Gastroesophageal sphincter (tissue), 4 donors: ENCODE results near the gene LPP. TPM values are rescaled to one million over a fixed set of nuclear protein-coding genes. Genes with fewer than 3 reads are reported as not detected.

Source experiments
- ATAC-seq: fragments of 150-250 bp; one replicate; pipeline ENCODE4 v1.9.1; 2016; ENCODE audit warnings: mild to moderate bottlenecking, moderate library complexity
- H3K27ac ChIP-seq, 4 donors: fragments of 200-600 bp; sonication (generic) in 3 of 4; 1 replicate in 3 of 4; 2 replicates in 1 of 4; pipeline ENCODE4 v1.5.1; 2016 to 2019
- H3K27me3 ChIP-seq: fragments of 200-600 bp; sonication (generic); one replicate; pipeline ENCODE4 v1.5.1; 2019
- H3K36me3 ChIP-seq, 2 donors: fragments of 200-600 bp; sonication (generic); one replicate each; pipeline ENCODE4 v1.5.1; 2019; ENCODE audit warnings: control low read depth in 1 of 2
- H3K4me1 ChIP-seq, 3 donors: fragments of 200-600 bp; sonication (generic); 1 replicate in 2 of 3; 2 replicates in 1 of 3; pipeline ENCODE4 v1.5.1; 2016 to 2019; ENCODE audit warnings: control low read depth in 2 of 3
- H3K4me3 ChIP-seq, 2 donors: fragments of 200-600 bp; sonication (generic); one replicate each; pipeline ENCODE4 v1.5.1; 2019; ENCODE audit warnings: mild to moderate bottlenecking in 1 of 2, moderate library complexity in 1 of 2
- H3K9me3 ChIP-seq, 3 donors: fragments of 200-600 bp; sonication (generic); one replicate each; pipeline ENCODE4 v1.5.1; 2017 to 2019; ENCODE audit warnings: control low read depth in 2 of 3
- CTCF ChIP-seq, 4 experiments: fragments of 200-600 bp in 2 of 4; fragments of 450-650 bp in 2 of 4; sonication (generic) in 1 of 4; IDR thresholded peaks; one replicate each; pipeline ENCODE4 v1.5.1; 2017 to 2019; ENCODE audit warnings: antibody characterized with exemption in 4 of 4, mild to moderate bottlenecking in 2 of 4, moderate library complexity in 2 of 4
- EP300 ChIP-seq: sonication (generic); formaldehyde crosslinking; IDR thresholded peaks from one replicate; pipeline ENCODE4 v1.6.1; 2017; ENCODE audit warnings: antibody characterized with exemption, mild to moderate bottlenecking
- POLR2A ChIP-seq, 2 donors: fragments of 450-650 bp; IDR thresholded peaks; one replicate each; pipeline ENCODE4 v1.6.1; 2017; ENCODE audit warnings: antibody characterized with exemption in 2 of 2, mild to moderate bottlenecking in 2 of 2, moderate library complexity in 1 of 2
- POLR2AphosphoS5 ChIP-seq: sonication (generic); formaldehyde crosslinking; IDR thresholded peaks from one replicate; pipeline ENCODE4 v1.6.1; 2017; ENCODE audit warnings: antibody characterized with exemption
- WGBS, 2 donors: methylation state at CpG; one replicate each; pipeline ENCODE4 v1.1.5; 2018; ENCODE audit warnings: low coverage in 1 of 2; 5-methylcytosine and 5-hydroxymethylcytosine counted together
- total RNA-seq, 4 donors: library from RNA; depleted of rRNA; stranded (reverse); fragments of >200 nt; gene quantifications; one replicate each; pipeline ENCODE4 v1.1.0, GENCODE V29; 2016

Gene LPP
- total RNA-seq, 4 donors from 2014 or later = 1,243 to 2,297 (median 2,164) TPM

- H3K4me3 ChIP-seq = no peak overlapping the region
- no peak overlapping the region for H3K27ac ChIP-seq
- ATAC-seq = no peak
- peaks cover 0 to 53% (median 0%) of the 10 kb centered on the region in 3 donors for H3K4me1 ChIP-seq
- no peaks in the 10 kb centered on the region for H3K9me3 ChIP-seq
- H3K27me3 ChIP-seq = no peaks in the 10 kb centered on the region
- TF ChIP-seq CTCF (IDR thresholded peaks at IDR 0.05) = no peak
- no peak for TF ChIP-seq POLR2AphosphoS5
- no peak for TF ChIP-seq EP300
- no peak for TF ChIP-seq POLR2A (IDR thresholded peaks at IDR 0.05)
- H3K36me3 ChIP-seq = no peaks in the 10 kb centered on the region
- WGBS, 2 donors = 75 to 88% methylated on average over 2 to 3 of the region's 3 CpGs
Observed at GRCh38 chr3:188722963-188723362, 569.0 kb downstream of the LPP start.

GRCh38 chr3:188727052-188727451, 573.1 kb downstream of the LPP start:
- no peak overlapping the region for H3K27ac ChIP-seq
- WGBS, 2 donors = 58 to 83% methylated on average over 2 of the region's 2 CpGs
- H3K9me3 ChIP-seq = no peaks in the 10 kb centered on the region
- peaks cover 0 to 6% of the 10 kb centered on the region in 2 donors for H3K36me3 ChIP-seq
- TF ChIP-seq POLR2AphosphoS5 = no peak
- TF ChIP-seq EP300 = no peak
- no peak for TF ChIP-seq POLR2A (IDR thresholded peaks at IDR 0.05)
- TF ChIP-seq CTCF (IDR thresholded peaks at IDR 0.05) = no peak
- H3K27me3 ChIP-seq = no peaks in the 10 kb centered on the region
- no peak for ATAC-seq
- H3K4me3 ChIP-seq = no peak overlapping the region
- peaks cover 0 to 23% (median 0%) of the 10 kb centered on the region in 3 donors for H3K4me1 ChIP-seq

- H3K9me3 ChIP-seq = no peaks in the 10 kb centered on the region
- no peak overlapping the region for H3K4me3 ChIP-seq
- H3K27me3 ChIP-seq = no peaks in the 10 kb centered on the region
- H3K4me1 ChIP-seq = peaks cover 0 to 16% (median 0%) of the 10 kb centered on the region in 3 donors
- no peak for ATAC-seq
- TF ChIP-seq EP300 (no peak), POLR2AphosphoS5 (no peak), POLR2A (IDR thresholded peaks at IDR 0.05) (no peak), CTCF (IDR thresholded peaks at IDR 0.05) (no peak)
- no peak overlapping the region for H3K27ac ChIP-seq
- H3K36me3 ChIP-seq = peaks cover 0 to 6% of the 10 kb centered on the region in 2 donors
- 50 to 82% methylated on average over 1 of the region's 1 CpG for WGBS, 2 donors
Observed at GRCh38 chr3:188728371-188728896, 574.5 kb downstream of the LPP start.

- 100% methylated on average over 1 of the region's 1 CpG; no CpG with 5 or more reads in 1 of the 2 donors for WGBS, 2 donors
Observed at GRCh38 chr3:188729422-188729821, 575.5 kb downstream of the LPP start.

More at GRCh38 chr3:188729422-188729821, 575.5 kb downstream of the LPP start:
- Histone ChIP-seq H3K27ac (no peak overlapping the region), H3K9me3 (no peaks in the 10 kb centered on the region), H3K4me1 (peaks cover 0 to 23% (median 0%) of the 10 kb centered on the region in 3 donors), H3K36me3 (peaks cover 0 to 6% of the 10 kb centered on the region in 2 donors), H3K4me3 (no peak overlapping the region), H3K27me3 (no peaks in the 10 kb centered on the region)
- no peak for TF ChIP-seq POLR2AphosphoS5
- TF ChIP-seq EP300 = no peak
- no peak for TF ChIP-seq POLR2A (IDR thresholded peaks at IDR 0.05)
- no peak for TF ChIP-seq CTCF (IDR thresholded peaks at IDR 0.05)
- ATAC-seq = no peak
